OCI-LY7 (cell line): ENCODE results near the gene CDC20B. TPM values are rescaled to one million over a fixed set of nuclear protein-coding genes. Genes with fewer than 3 reads are reported as not detected.
"Not testable (repeated sequence)": the region's sequence is repeated elsewhere in the genome, so short reads cannot be mapped to it uniquely, and the experiment has no call there.

Source experiments
- BruUV-seq: library from RNA; stranded (reverse); fragments of 400-500 nt; replicated peaks from 2 replicates; lab custom pipeline; 2021; lab: Mats Ljungman, UMichigan
- CTCF ChIA-PET: fragments of 300-600 bp; sonication (Branson Sonifier 250); formaldehyde crosslinking; loops from one replicate; lab custom pipeline; 2022; ENCODE audit warnings: antibody characterized with exemption; ENCODE audit not compliant: unreplicated experiment; lab: Charles Lee
- POLR2A ChIA-PET: fragments of 300-600 bp; sonication (Branson Sonifier 250); formaldehyde crosslinking; loops from one replicate; lab custom pipeline; 2022; ENCODE audit warnings: antibody characterized with exemption; lab: Charles Lee
- DNase-seq: peaks from one replicate; pipeline ENCODE4 v3.0.0-alpha.2; 2015; ENCODE audit warnings: low spot score
- H2AFZ ChIP-seq: fragments of 200-600 bp; sonication (generic), shearing (Covaris generic); 2 replicates; pipeline ENCODE4 v1.6.1; 2014; ENCODE audit warnings: mild to moderate bottlenecking, antibody characterized with exemption, low read length, moderate library complexity
- H3K27ac ChIP-seq: fragments of 200-600 bp; sonication (generic); 2 replicates; pipeline ENCODE4 v1.5.1; 2014; ENCODE audit warnings: mixed run types, low read depth, mild to moderate bottlenecking, moderate library complexity, low read length, inconsistent platforms; ENCODE audit not compliant: poor library complexity, severe bottlenecking
- H3K36me3 ChIP-seq: fragments of 200-600 bp; sonication (generic); 2 replicates; pipeline ENCODE4 v1.6.1; 2014; ENCODE audit warnings: mild to moderate bottlenecking, antibody characterized with exemption, low read length, moderate library complexity, mixed read lengths; ENCODE audit not compliant: insufficient read depth
- H3K4me1 ChIP-seq: fragments of 200-600 bp; sonication (generic); 2 replicates; pipeline ENCODE4 v1.5.1; 2014; ENCODE audit warnings: mild to moderate bottlenecking, low read length; ENCODE audit not compliant: insufficient read depth, poor library complexity, severe bottlenecking
- H3K4me2 ChIP-seq: fragments of 200-600 bp; sonication (generic); 2 replicates; pipeline ENCODE4 v1.6.1; 2014; ENCODE audit warnings: mild to moderate bottlenecking, low read length
- H3K4me3 ChIP-seq: fragments of 200-600 bp; sonication (generic); 2 replicates; pipeline ENCODE4 v1.5.1; 2014; ENCODE audit warnings: mild to moderate bottlenecking, low read depth, low read length; ENCODE audit not compliant: poor library complexity, severe bottlenecking
- H3K79me2 ChIP-seq: fragments of 200-600 bp; sonication (generic); 2 replicates; pipeline ENCODE4 v1.6.1; 2016; ENCODE audit warnings: low read depth, mild to moderate bottlenecking, low read length, moderate library complexity, mixed read lengths; ENCODE audit not compliant: insufficient read depth
- H3K9me2 ChIP-seq: fragments of 200-600 bp; sonication (generic); 2 replicates; pipeline ENCODE4 v1.6.1; 2016; ENCODE audit warnings: mild to moderate bottlenecking, low read length, mixed read lengths; ENCODE audit not compliant: insufficient read depth
- H3K9me3 ChIP-seq: fragments of 200-600 bp; sonication (generic); 2 replicates; pipeline ENCODE4 v1.6.1; 2014; ENCODE audit warnings: mild to moderate bottlenecking, mixed run types, low read length, mixed read lengths
- H4K20me1 ChIP-seq: fragments of 200-600 bp; sonication (generic); 2 replicates; pipeline ENCODE4 v1.6.1; 2014; ENCODE audit warnings: mild to moderate bottlenecking, antibody characterized with exemption, low read length, moderate library complexity, mixed read lengths; ENCODE audit not compliant: insufficient read depth
- CTCF ChIP-seq: fragments of 200-600 bp; sonication (generic); conservative IDR thresholded peaks from 2 replicates; pipeline ENCODE4 v1.5.1; 2014; ENCODE audit warnings: mild to moderate bottlenecking, antibody characterized with exemption, low read length, moderate library complexity, mixed read lengths
- EZH2phosphoT487 ChIP-seq: fragments of 200-600 bp; sonication (generic); IDR thresholded peaks from 2 replicates; pipeline ENCODE4 v1.6.1; 2018; ENCODE audit warnings: low read depth, borderline replicate concordance, mild to moderate bottlenecking, mixed run types, antibody characterized with exemption, low read length, moderate library complexity, mixed read lengths
- intact Hi-C: fragments of 100-400 bp; cut with micrococcal nuclease; formaldehyde crosslinking; loops from one replicate; pipeline ENCODE4 v1.10.0; 2022; ENCODE audit not compliant: unreplicated experiment
- total RNA-seq, 2 experiments: library from RNA; depleted of rRNA in 1 of 2; stranded (reverse); fragments of >200 nt in 1 of 2; shearing (Covaris generic) in 1 of 2; gene quantifications; 2 replicates each; pipeline ENCODE4 v1.2.3, GENCODE V29; 2014 to 2022

CDC20B gene
- total RNA-seq, 2 experiments from 2014 or later = not detected

GRCh38 chr5:55096182-55096581 lies 76.8 kb downstream of the CDC20B start:
- no peaks in the 10 kb centered on the region for H3K4me1 ChIP-seq
- H3K9me2 ChIP-seq = no peaks in the 10 kb centered on the region
- ChIA-PET CTCF (no interaction called here), POLR2A (interaction anchor here (0.7 kb wide), 1 partner anchor 31 kb away, joined by 3 read pairs; no protein-coding TSS in a partner anchor)
- BruUV-seq = no TSS peak
- H3K9me3 ChIP-seq = no peaks in the 10 kb centered on the region
- no peak overlapping the region for H3K4me2 ChIP-seq
- H3K79me2 ChIP-seq = no peaks in the 10 kb centered on the region
- H2AFZ ChIP-seq = no peak overlapping the region
- H4K20me1 ChIP-seq = no peaks in the 10 kb centered on the region
- H3K27ac ChIP-seq = no peak overlapping the region
- TF ChIP-seq EZH2phosphoT487 = no peak
- no peak for TF ChIP-seq CTCF
- intact Hi-C loops = no loop called here
- no peak overlapping the region for H3K4me3 ChIP-seq
- no peaks in the 10 kb centered on the region for H3K36me3 ChIP-seq
- no peak for DNase-seq

- DNase-seq, CTCF ChIA-PET, H3K4me1 ChIP-seq, H3K4me3 ChIP-seq, intact Hi-C loops, H3K9me3 ChIP-seq, H3K79me2 ChIP-seq, H3K9me2 ChIP-seq, H3K36me3 ChIP-seq, BruUV-seq, H4K20me1 ChIP-seq, POLR2A ChIA-PET, H2AFZ ChIP-seq, H3K4me2 ChIP-seq, H3K27ac ChIP-seq: not testable (repeated sequence)
These were observed 82.0 kb downstream of the CDC20B start for GRCh38 chr5:55091011-55091410.

GRCh38 chr5:55089301-55089700 lies 83.7 kb downstream of the CDC20B start:
- H3K4me1 ChIP-seq, H3K9me3 ChIP-seq, H3K36me3 ChIP-seq, H3K79me2 ChIP-seq, H3K9me2 ChIP-seq, H4K20me1 ChIP-seq, H3K4me3 ChIP-seq, H3K27ac ChIP-seq, CTCF ChIA-PET, H3K4me2 ChIP-seq, intact Hi-C loops, DNase-seq, H2AFZ ChIP-seq, POLR2A ChIA-PET, BruUV-seq: not testable (repeated sequence)

- Histone ChIP-seq H4K20me1 (no peaks in the 10 kb centered on the region), H3K4me3 (no peak overlapping the region), H3K27ac (no peak overlapping the region), H3K4me2 (no peak overlapping the region), H2AFZ (no peak overlapping the region), H3K79me2 (no peaks in the 10 kb centered on the region), H3K9me2 (no peaks in the 10 kb centered on the region), H3K9me3 (no peaks in the 10 kb centered on the region), H3K4me1 (no peaks in the 10 kb centered on the region), H3K36me3 (no peaks in the 10 kb centered on the region)
- intact Hi-C loops = no loop called here
- BruUV-seq = no TSS peak
- ChIA-PET POLR2A (no interaction called here), CTCF (no interaction called here)
- DNase-seq = no peak
- no peak for TF ChIP-seq CTCF
- TF ChIP-seq EZH2phosphoT487 = no peak
These were observed 91.4 kb downstream of the CDC20B start for GRCh38 chr5:55081541-55081940.
